ENCODE results near the gene APRT. TPM values are rescaled to one million over a fixed set of nuclear protein-coding genes. Genes with fewer than 3 reads are reported as not detected.
A peak's percentile ranks its signal among the peaks of the same experiment; 100 is the strongest.
"Not testable (repeated sequence)": the region's sequence is repeated elsewhere in the genome, so short reads cannot be mapped to it uniquely, and the experiment has no call there.

Gene APRT
- total and polyA plus RNA-seq, 5 experiments from 2014 or later: 174 to 492 (median 428) TPM

- no peaks in the 10 kb centered on the region for H3K36me3 Mint-ChIP-seq
- ATAC-seq (peak; percentile 23 to 29), DNase-seq (peak in 1 of 10 donors; percentile 72)
- H3K9me3 Mint-ChIP-seq: no peaks in the 10 kb centered on the region
- H3K4me1 Mint-ChIP-seq: peaks cover 5 to 46% (median 26%) of the 10 kb centered on the region in 4 donors
- H3K4me3 Mint-ChIP-seq: peak overlapping the region in 7 of 10 donors; percentile 1 to 52 (median 11)
- H3K27ac Mint-ChIP-seq: peak overlapping the region in 5 of 10 donors; percentile 33 to 75 (median 63)
- POLR2A ChIA-PET: interaction anchor here (1.2 to 4.3 kb wide), 6 partner anchors 8 to 54 kb away, joined by 3 to 26 read pairs (median 4); partner anchors contain the start of gene APRT
- no peaks in the 10 kb centered on the region for H3K27me3 Mint-ChIP-seq
Measured at GRCh38 chr16:88799569-88800276, 12.0 kb downstream of the APRT start.

DNA sequence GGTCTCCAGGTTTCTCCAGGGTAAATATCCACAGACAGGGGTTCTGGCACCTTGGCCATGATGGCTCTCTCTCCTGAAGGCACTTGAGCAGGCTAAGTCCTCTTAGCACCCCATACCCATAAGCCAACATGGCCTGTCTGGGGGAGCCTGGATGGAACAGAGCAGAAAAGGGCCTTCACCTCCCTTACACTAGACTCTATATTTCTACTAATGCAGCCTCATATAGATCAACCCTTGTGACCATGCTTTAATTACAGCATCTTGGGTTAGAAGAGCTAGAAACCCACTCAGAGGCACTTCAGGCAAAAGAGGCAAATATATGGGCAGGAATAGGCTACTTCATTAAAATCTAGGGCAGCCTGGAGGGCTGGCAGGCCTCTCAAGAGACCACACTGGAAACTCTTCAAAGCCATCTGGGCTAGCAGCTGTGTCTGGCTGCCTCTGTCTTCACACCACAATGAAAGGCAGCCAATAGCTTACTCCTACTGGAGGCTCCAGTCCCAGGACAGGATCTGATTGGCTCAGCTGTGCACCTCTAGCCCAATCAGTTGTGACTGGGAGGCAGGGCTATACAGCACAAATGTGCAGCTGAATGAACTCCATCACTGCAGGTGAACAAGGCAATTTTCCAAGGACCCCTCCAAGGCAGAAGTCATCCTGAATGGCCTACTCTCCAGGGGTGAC, 12.8 kb downstream of the APRT start:
- Mint-ChIP-seq H3K4me3 (no peak overlapping the region), H3K27me3 (no peaks in the 10 kb centered on the region), H3K27ac (peak overlapping the region in 3 of 10 donors; percentile 8 to 74 (median 31)), H3K9me3 (no peaks in the 10 kb centered on the region), H3K4me1 (peaks cover 4 to 49% (median 28%) of the 10 kb centered on the region in 4 donors), H3K36me3 (no peaks in the 10 kb centered on the region)
- ATAC-seq (no peak), DNase-seq (no peak)
- POLR2A ChIA-PET: interaction anchor here (1.2 to 4.3 kb wide), 5 partner anchors 9 to 19 kb away, joined by 3 to 26 read pairs (median 4); partner anchors contain the start of gene APRT

DNA sequence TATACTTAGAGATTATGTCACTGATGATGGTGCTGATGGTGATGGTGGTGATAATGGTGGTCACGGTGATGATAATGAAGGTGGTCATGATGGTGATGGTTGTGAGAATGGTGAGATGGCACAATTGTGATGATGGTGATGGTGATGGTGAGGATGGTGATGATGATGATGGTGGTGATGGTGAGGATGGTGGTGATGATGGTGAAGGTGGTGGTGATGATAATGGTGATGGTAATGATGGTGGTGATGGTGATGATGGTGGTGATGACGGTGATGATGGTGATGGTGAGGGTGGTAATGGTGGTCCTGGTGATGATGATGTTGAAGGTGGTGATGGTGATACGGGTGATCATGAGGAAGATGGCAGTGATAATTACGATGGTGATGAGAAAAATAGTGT, 13.7 kb downstream of the APRT start:
- no peaks in the 10 kb centered on the region for H3K27me3 Mint-ChIP-seq
- no peaks in the 10 kb centered on the region for H3K36me3 Mint-ChIP-seq
- ATAC-seq (no peak), DNase-seq (no peak)
- no peak overlapping the region for H3K4me3 Mint-ChIP-seq
- POLR2A ChIA-PET: interaction anchor here (0.7 to 4.3 kb wide), 3 partner anchors 13 to 766 kb away, joined by 3 to 26 read pairs (median 3); partner anchors contain the start of gene APRT
- no peaks in the 10 kb centered on the region for H3K9me3 Mint-ChIP-seq
- no peak overlapping the region for H3K27ac Mint-ChIP-seq
- H3K4me1 Mint-ChIP-seq: peaks cover 6 to 57% (median 36%) of the 10 kb centered on the region in 4 donors

DNA sequence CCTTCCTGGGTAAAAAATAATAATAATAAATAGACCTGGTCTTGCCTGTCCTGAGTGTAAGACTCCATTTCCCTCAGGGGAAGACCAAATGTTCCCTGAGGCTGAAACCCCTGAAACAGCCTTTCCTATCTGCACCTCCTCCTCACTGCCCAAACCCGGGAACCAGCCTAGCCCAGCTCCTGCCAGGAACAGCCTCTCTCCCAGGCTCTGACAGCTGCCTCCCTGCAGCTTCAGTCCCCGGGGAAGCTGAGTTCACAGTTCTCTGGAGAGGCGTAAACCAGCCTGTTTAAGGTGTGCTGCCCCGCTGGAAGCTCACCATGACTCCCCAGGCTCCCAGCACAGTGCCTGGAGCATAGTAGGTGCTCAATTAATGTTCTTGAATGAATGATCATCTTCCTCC, 15.4 kb downstream of the APRT start:
- Mint-ChIP-seq H3K27me3 (no peaks in the 10 kb centered on the region), H3K9me3 (no peaks in the 10 kb centered on the region), H3K4me3 (peak overlapping the region in 2 of 10 donors; percentile 39 to 51), H3K27ac (peak overlapping the region in 1 of 10 donors; percentile 29), H3K4me1 (peaks cover 10 to 68% (median 48%) of the 10 kb centered on the region in 4 donors), H3K36me3 (no peaks in the 10 kb centered on the region)
- POLR2A ChIA-PET: interaction anchor here (1.4 kb wide), 1 partner anchor 9 kb away, joined by 3 read pairs; no protein-coding TSS in a partner anchor
- ATAC-seq (no peak), DNase-seq (no peak)

GRCh38 chr16:88793251-88793954, 18.3 kb downstream of the APRT start:
- no peaks in the 10 kb centered on the region for H3K27me3 Mint-ChIP-seq
- no peaks in the 10 kb centered on the region for H3K9me3 Mint-ChIP-seq
- ATAC-seq (peak in 1 of 2 donors; percentile 46), DNase-seq (no peak)
- H3K36me3 Mint-ChIP-seq: no peaks in the 10 kb centered on the region
- peak overlapping the region in 9 of 10 donors; percentile 18 to 92 (median 80) for H3K27ac Mint-ChIP-seq
- POLR2A ChIA-PET: interaction anchor here (0.5 to 3.9 kb wide), 12 partner anchors 8 to 423 kb away, joined by 3 to 17 read pairs (median 4); partner anchors contain the start of genes GALNS, PIEZO1 and TRAPPC2L
- peaks cover 15 to 65% (median 56%) of the 10 kb centered on the region in 4 donors for H3K4me1 Mint-ChIP-seq
- H3K4me3 Mint-ChIP-seq: peak overlapping the region in 9 of 10 donors; percentile 18 to 83 (median 53)

DNA sequence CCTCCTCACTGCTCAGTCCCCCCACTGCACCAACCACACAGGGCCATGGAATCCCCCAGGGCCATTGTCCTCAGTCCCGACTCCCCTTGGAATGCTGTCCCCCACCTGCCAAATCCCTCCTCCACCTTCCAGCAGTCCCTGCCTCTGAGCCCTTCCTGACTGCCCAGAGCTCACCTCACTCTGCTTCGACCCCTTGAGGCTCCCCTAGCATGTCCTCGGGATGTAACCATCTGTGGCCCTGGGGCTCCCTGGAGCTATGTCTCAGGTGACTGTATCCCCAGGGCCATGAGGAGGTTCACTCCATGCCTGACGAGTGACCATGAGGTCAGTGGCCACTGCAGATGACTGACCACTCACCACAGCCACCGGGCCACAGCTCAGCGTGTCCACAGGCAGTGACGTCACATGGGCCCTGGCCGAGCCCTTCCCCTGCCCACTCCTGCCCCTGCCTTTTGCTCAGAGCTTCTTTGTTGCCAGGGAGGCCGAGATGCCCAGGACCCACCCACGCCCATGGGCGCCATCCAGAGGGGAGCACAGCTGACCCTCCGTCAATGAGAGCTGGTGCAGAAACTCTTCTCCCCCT, 19.0 kb downstream of the APRT start:
- ATAC-seq (no peak), DNase-seq (no peak)
- Mint-ChIP-seq H3K4me3 (peak overlapping the region in 8 of 10 donors; percentile 24 to 82 (median 60)), H3K9me3 (no peaks in the 10 kb centered on the region), H3K27ac (peak overlapping the region; percentile 3 to 93 (median 82)), H3K27me3 (no peaks in the 10 kb centered on the region), H3K36me3 (no peaks in the 10 kb centered on the region), H3K4me1 (peaks cover 15 to 65% (median 56%) of the 10 kb centered on the region in 4 donors)
- POLR2A ChIA-PET: interaction anchor here (0.5 to 3.9 kb wide), 11 partner anchors 22 to 423 kb away, joined by 3 to 17 read pairs (median 3); partner anchors contain the start of genes GALNS and TRAPPC2L

DNA sequence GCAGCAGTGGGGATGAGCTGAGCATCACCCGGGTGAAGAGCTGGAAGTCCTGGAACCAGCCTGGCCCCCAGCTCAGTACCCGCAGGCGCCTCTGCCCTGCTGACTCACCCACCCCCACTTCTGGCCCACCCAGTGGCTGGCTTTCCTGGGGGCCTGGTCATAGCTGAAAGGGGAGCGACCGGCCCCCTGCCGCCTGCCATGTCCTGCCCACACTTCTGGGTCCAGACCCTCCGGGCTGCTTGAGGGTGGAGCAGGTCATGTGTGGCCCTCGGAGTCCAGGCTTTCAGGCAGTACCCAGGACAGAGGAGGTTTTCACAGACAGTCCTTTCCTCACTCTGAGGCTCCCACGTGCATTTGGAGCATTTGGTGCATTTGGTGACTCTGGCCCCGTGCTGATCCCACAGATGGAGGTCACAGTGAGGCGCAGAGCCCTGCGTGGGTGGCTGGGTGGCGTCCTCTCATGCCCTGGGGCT, 19.6 kb downstream of the APRT start:
- POLR2A ChIA-PET: interaction anchor here (1.3 to 3.9 kb wide), 5 partner anchors 30 to 89 kb away, joined by 3 to 17 read pairs (median 4); partner anchors contain the start of genes GALNS and TRAPPC2L
- H3K4me3 Mint-ChIP-seq: peak overlapping the region in 6 of 10 donors; percentile 50 to 71 (median 62)
- peaks cover 15 to 65% (median 56%) of the 10 kb centered on the region in 4 donors for H3K4me1 Mint-ChIP-seq
- no peak for DNase-seq
- no peaks in the 10 kb centered on the region for H3K36me3 Mint-ChIP-seq
- peak; percentile 11 to 12 for ATAC-seq
- H3K27ac Mint-ChIP-seq: peak overlapping the region in 8 of 10 donors; percentile 57 to 93 (median 82)
- H3K27me3 Mint-ChIP-seq: no peaks in the 10 kb centered on the region
- H3K9me3 Mint-ChIP-seq: no peaks in the 10 kb centered on the region

DNA sequence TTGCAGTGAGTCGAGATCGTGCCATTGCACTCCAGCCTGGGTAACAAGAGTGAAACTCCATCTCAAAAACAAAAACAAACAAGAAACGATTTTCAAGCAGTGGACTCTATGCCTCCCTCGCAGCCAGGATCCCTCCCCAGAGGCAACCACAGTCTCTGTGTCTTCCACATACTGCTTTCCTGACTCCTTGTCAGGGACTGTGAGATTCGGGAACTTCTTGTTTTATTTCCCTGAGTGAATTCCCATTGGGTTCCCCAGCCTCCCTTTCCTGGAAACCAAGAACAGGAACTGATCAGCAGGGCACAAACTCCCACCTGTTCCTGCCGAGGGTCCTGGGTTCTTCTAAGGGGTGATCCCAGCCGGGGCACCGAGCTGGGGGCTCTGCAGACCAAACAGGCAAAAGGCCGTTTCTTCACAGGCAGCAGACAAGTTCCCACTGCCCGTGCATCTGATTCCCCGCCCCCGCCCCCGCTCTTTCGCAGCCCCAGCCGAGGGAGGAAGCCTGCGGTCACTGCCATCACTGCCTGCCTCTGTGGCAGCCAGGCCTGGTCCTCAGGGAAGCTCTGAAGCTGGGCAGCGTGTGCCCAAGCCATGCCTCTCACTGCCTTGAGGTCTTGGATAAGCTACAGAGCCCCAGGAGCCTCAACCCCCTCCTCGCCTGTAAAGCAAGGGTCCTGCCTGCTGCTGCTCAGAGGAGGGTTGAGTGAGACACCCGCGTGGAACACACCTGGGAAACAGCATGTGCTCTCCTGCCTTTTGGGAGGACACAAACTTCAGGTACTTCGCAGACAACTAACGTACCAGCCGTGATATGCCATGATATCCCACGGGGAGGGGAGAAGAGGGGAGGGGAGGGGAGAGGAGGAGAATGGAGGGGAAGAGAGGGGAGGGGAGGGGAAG, 21.2 kb downstream of the APRT start:
- peak; percentile 58 to 65 for ATAC-seq
- H3K36me3 Mint-ChIP-seq: no peaks in the 10 kb centered on the region
- H3K27me3 Mint-ChIP-seq: no peaks in the 10 kb centered on the region
- peak overlapping the region; percentile 39 to 87 (median 70) for H3K4me3 Mint-ChIP-seq
- peaks cover 15 to 60% (median 56%) of the 10 kb centered on the region in 4 donors for H3K4me1 Mint-ChIP-seq
- H3K27ac Mint-ChIP-seq: peak overlapping the region; percentile 70 to 97 (median 86)
- DNase-seq: peak in 7 of 10 donors; percentile 35 to 54 (median 49)
- no peaks in the 10 kb centered on the region for H3K9me3 Mint-ChIP-seq
- POLR2A ChIA-PET: interaction anchor here (0.8 kb wide), 1 partner anchor 20 kb away, joined by 3 read pairs; no protein-coding TSS in a partner anchor

GRCh38 chr16:88789594-88789993, 22.1 kb downstream of the APRT start:
- H3K4me3 Mint-ChIP-seq: peak overlapping the region in 9 of 10 donors; percentile 40 to 87 (median 70)
- no peak for DNase-seq

GRCh38 chr16:88788749-88789148, 23.0 kb downstream of the APRT start:
- not testable (repeated sequence) for DNase-seq, H3K9me3 Mint-ChIP-seq, ATAC-seq, H3K4me3 Mint-ChIP-seq, H3K27me3 Mint-ChIP-seq, H3K36me3 Mint-ChIP-seq
- Mint-ChIP-seq H3K4me1 (peaks cover 15 to 52% (median 43%) of the 10 kb centered on the region in 4 donors), H3K27ac (peak overlapping the region in 2 of 10 donors; percentile 22 to 76)
- POLR2A ChIA-PET: interaction anchor here (0.7 to 3.9 kb wide), 4 partner anchors 11 to 51 kb away, joined by 3 to 27 read pairs (median 6); partner anchors contain the start of gene APRT

More at GRCh38 chr16:88789594-88789993, 22.1 kb downstream of the APRT start:
- no peaks in the 10 kb centered on the region for H3K36me3 Mint-ChIP-seq
- peak overlapping the region; percentile 70 to 97 (median 84) for H3K27ac Mint-ChIP-seq
- POLR2A ChIA-PET: interaction anchor here (0.8 to 2.6 kb wide), 3 partner anchors 10 to 52 kb away, joined by 3 to 9 read pairs (median 4); no protein-coding TSS in a partner anchor
- H3K4me1 Mint-ChIP-seq: peaks cover 15 to 54% (median 47%) of the 10 kb centered on the region in 4 donors
- no peaks in the 10 kb centered on the region for H3K27me3 Mint-ChIP-seq
- ATAC-seq: no peak
- no peaks in the 10 kb centered on the region for H3K9me3 Mint-ChIP-seq
